GM12865 (cell line): ENCODE results near the gene SAP130.
"Not testable (repeated sequence)": the region's sequence is repeated elsewhere in the genome, so short reads cannot be mapped to it uniquely, and the experiment has no call there.

ENCODE experiments used
- DNase-seq: peaks from one replicate; pipeline ENCODE4 v3.0.0; 2010; ENCODE audit warnings: low read depth
- H3K4me3 ChIP-seq: 2 replicates; pipeline ENCODE4 v1.5.1; 2011; ENCODE audit warnings: mild to moderate bottlenecking, low read depth, low read length, control low read depth
- CTCF ChIP-seq: IDR thresholded peaks from 2 replicates; pipeline ENCODE4 v1.5.1; 2011; ENCODE audit warnings: low read length, control low read depth, low read depth, inconsistent platforms; ENCODE audit not compliant: insufficient read depth; ENCODE audit errors: missing control alignments

SAP130 gene

GRCh38 chr2:127910415-127910814 lies 117.4 kb downstream of the SAP130 start:
- H3K4me3 ChIP-seq = no peak overlapping the region
- TF ChIP-seq CTCF = no peak
- DNase-seq = no peak

- no peak overlapping the region for H3K4me3 ChIP-seq
- DNase-seq = no peak
- TF ChIP-seq CTCF = no peak
These were observed 118.8 kb downstream of the SAP130 start for GRCh38 chr2:127909019-127909418.

GRCh38 chr2:127907733-127908400 lies 120.0 kb downstream of the SAP130 start:
- DNase-seq, H3K4me3 ChIP-seq: not testable (repeated sequence)

- TF ChIP-seq CTCF = no peak
- no peak overlapping the region for H3K4me3 ChIP-seq
- no peak for DNase-seq
These were observed 121.5 kb downstream of the SAP130 start for GRCh38 chr2:127906206-127906926.

- H3K4me3 ChIP-seq = no peak overlapping the region
- no peak for TF ChIP-seq CTCF
- DNase-seq = no peak
These were observed 126.4 kb downstream of the SAP130 start for GRCh38 chr2:127901339-127902056.

GRCh38 chr2:127897531-127898211 lies 130.2 kb downstream of the SAP130 start:
- H3K4me3 ChIP-seq = no peak overlapping the region
- no peak for DNase-seq
- TF ChIP-seq CTCF = no peak

GRCh38 chr2:127893494-127893893 lies 134.4 kb downstream of the SAP130 start:
- no peak for TF ChIP-seq CTCF
- H3K4me3 ChIP-seq = no peak overlapping the region
- DNase-seq = no peak
